Fibroblast of mammary gland (primary cell): ENCODE results near the gene TICRR.
A peak's percentile ranks its signal among the peaks of the same experiment; 100 is the strongest.

Experiments
- DNase-seq: peaks from one replicate; pipeline ENCODE4 v3.0.0-alpha.2; 2010; ENCODE audit warnings: low read depth
- H3K4me3 ChIP-seq: 2 replicates; pipeline ENCODE4 v1.5.1; 2011; ENCODE audit warnings: low read depth, mild to moderate bottlenecking, low read length, moderate library complexity; ENCODE audit not compliant: control insufficient read depth
- CTCF ChIP-seq: conservative IDR thresholded peaks from 2 replicates; pipeline ENCODE4 v1.5.1; 2011; ENCODE audit warnings: low read depth, low read length, inconsistent platforms; ENCODE audit not compliant: control insufficient read depth, insufficient read depth

TICRR gene

DNA sequence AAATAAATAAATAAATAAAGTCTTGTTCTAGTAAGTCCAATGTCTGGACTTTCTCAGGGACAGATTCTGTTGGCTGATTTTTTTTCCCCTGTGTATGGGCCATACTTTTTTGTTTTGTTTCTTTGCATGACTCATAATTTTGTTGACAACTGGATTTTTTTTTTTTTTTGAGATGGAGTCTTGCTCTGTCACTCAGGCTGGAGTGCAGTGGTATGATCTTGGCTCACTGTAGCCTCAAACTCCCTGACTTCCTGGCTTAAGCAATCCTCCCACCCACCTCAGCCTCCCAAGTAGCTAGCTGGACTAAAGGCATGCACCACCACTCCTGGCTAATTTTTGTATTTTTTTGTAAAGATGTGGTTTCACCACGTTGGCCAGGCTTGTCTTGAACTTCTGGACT is 38.9 kb downstream of the TICRR start:
- H3K4me3 ChIP-seq, result no peak overlapping the region
- TF ChIP-seq CTCF, result no peak
- peak; percentile 47 for DNase-seq

- no peak for TF ChIP-seq CTCF
- no peak overlapping the region for H3K4me3 ChIP-seq
- no peak for DNase-seq
Measured at GRCh38 chr15:89615135-89615534, 39.9 kb downstream of the TICRR start.

DNA sequence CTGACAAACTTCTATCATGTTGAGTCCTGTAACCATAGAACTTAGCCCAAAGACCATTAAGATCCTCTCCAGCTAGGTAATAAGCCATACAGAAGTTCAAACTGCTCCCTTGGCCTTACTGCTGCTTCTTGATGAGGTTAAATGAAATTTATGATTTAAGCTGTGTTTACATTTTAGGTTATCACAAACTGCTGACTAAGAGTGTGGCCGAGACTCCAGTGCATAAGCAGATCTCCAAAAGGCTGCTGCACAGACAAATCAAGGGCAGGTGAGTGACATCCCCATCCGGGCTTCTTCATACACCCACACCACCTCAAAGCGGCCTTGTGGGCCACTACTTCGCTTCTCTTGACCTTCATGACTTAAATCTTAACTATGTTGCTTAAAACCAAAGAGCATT is 41.0 kb downstream of the TICRR start:
- no peak for DNase-seq
- no peak overlapping the region for H3K4me3 ChIP-seq
- no peak for TF ChIP-seq CTCF

DNA sequence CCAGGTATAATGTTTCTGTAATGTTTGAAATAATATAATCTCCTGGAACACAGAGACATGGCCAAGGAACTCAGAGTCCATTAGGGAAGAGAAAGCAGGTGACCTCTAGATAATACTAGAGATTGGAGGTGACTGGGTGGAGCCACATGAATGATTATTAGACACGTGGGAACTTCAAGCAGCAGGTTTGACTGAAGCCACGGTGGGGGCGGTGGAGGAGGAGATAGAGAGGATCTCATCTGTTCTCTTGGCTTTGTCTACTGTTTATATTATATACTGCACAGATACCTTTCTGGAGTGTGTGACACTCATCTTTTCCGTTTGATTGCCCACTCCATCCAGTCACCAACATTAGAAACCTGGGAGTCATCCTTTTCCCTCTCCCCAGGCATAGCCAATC is 46.3 kb downstream of the TICRR start:
- no peak for DNase-seq

DNA sequence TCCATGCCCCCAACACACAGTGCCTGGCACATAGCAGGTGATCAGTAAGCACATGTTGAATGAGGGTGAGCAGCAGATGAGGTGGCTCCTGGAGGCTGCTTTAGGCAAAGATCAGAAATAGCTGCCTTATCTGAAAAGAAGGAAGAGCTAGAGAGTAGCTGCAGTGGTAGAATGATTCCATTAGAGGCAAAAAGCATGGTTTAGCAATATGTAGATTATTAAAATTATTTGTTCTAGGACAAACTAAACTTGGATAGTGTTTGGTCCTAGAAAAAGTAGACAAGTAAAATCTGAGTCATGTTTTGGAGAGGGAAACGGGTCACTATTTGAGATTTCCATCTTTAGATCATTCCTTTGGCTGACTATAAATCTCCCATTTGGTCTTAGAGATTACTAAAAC is 47.9 kb downstream of the TICRR start:
- no peak for TF ChIP-seq CTCF

More for the DNA sequence above, 46.3 kb downstream of the TICRR start:
- H3K4me3 ChIP-seq, result no peak overlapping the region
- no peak for TF ChIP-seq CTCF

DNA sequence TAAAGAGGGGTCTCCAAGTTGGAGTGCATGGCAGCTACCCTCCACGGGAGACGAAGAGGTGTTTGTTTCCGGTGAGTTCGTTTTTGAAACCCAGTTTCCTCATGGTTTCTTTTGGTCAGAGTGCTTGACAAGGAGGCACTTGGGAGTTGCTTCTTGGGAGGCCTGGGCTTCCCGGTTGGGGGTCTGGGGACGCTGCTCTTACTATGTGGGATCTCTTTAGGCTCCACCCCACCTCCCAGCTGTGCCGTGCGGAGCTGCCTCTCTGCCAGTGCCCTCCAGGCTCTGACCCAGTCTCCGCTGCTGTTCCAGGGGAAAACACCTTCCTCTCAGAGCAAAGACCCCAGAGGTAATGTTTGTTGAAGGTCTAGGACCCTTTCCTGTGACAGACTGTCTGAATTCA is 50.4 kb downstream of the TICRR start:
- no peak overlapping the region for H3K4me3 ChIP-seq
- DNase-seq, result no peak
- no peak for TF ChIP-seq CTCF

More for the DNA sequence above, 47.9 kb downstream of the TICRR start:
- no peak overlapping the region for H3K4me3 ChIP-seq
- DNase-seq, result no peak
